ENCODE results near the gene TBXA2R. TPM values are rescaled to one million over a fixed set of nuclear protein-coding genes. Genes with fewer than 3 reads are reported as not detected.
A peak's percentile ranks its signal among the peaks of the same experiment; 100 is the strongest.
"Not testable (repeated sequence)": the region's sequence is repeated elsewhere in the genome, so short reads cannot be mapped to it uniquely, and the experiment has no call there.

The TBXA2R gene
- total RNA-seq, 2 donors from 2014 or later = 2.3 to 3.7 TPM

DNA sequence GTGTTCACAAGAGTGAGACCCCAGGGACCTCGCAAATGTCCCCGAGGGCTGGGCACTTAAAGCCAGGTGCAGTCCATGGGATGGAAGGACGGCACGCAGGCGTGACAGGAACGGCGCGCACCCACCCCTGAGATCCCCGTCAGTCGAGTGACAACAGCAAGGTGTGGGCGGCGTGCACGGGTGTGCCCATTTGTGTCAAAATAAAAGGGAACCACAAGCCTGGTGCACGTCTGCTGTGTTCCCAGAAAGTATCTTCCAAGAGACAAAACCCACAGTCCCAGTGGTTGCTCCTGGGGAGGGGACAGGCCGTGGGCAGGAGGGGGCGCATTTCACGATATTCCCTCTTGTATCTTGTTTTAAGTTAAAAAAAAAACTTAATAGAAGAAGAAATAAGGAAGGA, 35.6 kb upstream of the TBXA2R start:
- ATAC-seq = no peak
- intact Hi-C loops (cut with DNase I) = no loop called here
- DNase-seq = no peak

DNA sequence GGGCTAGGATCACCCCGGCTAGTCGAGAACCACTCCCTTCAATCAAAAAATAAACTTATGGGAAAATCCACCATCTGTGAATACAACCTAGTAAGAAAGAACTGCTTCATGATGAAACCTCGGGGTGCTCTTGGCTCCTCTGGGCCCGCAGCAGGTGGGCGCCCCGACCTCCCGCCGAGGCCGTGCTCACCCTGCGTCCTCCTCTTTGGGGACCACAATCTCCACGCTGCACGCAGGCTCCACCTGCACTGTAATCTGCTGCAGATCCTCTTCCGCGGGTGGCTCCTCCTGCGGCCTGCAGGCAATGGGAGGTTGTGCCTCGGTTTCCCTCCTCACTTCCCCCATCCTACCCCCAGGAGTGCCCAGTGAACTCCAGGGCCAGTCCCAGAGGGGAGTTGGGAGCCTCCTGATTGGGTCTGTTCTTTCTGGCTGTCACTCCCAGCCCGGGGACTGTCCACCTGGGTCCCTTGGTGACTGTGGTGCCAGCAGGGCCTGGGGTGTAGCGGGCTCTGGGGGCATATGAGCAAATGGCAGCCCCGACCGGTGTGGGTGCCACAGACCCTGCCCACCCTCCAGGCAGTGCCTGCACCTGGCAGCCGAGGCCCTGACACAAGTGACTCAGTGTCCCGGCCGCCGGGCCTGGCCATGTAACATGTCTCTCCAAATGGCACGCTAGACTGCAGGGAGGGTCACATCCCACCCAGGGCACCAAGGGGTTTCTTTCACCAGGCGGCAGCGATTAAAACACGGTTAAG, 35.0 kb upstream of the TBXA2R start:
- ATAC-seq (no peak), DNase-seq (no peak)
- intact Hi-C loops (cut with DNase I) = no loop called here

DNA sequence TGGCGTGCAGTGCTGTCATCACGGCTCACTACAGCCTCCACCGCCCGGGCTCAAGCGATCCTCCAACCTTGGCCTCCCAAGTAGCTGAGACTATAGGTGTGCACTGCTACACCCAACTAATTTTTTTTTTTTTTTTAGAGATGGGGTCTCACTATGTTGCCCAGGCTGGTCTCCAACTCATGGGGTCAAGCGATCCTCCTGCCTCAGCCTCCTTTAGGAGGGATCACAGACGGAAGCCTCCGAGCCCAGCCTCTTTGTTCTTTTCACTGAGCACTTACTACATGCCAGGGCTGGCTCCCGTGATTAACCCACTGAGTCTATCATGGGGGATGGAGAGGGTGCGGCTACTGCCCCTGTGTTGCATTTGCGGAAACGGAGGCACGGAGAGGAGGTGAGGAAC, 32.8 kb upstream of the TBXA2R start:
- intact Hi-C loops (cut with DNase I) = no loop called here
- no peak for DNase-seq
- no peak for ATAC-seq

DNA sequence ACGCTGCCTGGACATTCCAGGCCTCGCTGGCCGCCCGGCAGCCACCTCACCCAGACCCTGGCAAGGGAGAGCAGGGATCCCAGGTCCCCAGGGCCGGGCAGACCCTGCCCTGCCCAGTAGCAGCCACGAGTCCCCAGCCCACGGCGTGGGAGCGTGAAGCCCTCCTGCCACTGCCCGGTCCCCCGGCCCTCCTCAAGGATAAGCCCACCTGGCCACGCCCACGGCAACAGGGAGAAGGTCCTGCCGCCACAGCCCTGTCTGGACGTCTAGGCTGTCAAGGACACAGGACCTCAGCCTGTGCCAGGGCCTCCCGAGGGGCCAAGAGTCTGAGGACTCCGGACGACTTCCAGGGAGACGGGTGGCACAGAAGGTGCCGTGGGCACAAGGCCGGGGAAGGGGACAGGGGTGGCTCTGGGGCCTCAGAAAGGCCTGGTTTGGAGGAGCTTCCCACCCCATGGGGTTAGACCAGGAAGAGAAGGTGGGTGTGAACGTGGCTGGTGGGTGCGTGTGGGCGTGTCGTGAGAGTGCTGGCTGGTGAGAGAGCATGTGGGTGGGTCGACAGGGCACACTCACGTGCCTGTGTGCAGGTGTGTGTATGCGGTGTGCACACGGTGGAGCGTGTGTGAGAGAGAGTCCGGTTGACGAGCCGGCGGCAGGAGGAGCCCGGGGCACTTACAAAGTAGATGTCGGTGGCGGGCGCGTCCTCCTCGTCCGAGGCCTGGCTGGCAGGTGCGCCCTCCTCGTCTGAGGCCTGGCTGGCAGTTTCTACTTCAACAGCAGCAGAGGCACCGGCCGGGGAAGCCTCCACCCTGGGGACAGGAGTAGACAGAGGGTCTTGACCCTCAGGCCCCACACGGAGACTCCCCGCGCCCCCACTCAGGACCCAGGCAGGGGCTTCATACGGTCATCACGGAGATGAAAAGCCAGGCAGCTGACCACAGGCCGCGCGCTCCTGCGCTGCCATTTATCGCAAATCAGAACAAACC, 31.8 kb upstream of the TBXA2R start:
- peak in 1 of 2 donors; percentile 8 for ATAC-seq
- no peak for DNase-seq
- intact Hi-C loops (cut with DNase I) = no loop called here

DNA sequence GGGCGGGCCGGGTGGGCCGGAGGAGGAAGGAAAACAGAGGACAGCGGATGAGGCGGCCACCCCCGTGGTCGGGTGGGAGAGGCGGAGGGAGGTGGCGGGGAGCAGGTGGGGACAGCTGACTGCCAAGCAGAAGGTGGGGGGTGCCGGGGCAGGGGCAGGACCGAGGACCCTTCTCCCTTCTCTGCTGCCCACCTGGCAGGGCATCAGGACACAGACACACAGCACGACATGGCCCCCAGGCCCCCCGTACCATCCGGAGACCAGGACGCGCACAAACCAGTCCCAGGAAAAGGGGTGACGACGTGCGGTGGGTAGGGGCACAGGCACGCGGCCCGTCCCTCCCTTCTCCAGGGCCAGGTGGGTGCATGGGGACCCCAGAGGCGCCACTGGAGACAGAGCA, 30.9 kb upstream of the TBXA2R start:
- intact Hi-C loops (cut with DNase I) = no loop called here
- no peak for DNase-seq
- no peak for ATAC-seq

DNA sequence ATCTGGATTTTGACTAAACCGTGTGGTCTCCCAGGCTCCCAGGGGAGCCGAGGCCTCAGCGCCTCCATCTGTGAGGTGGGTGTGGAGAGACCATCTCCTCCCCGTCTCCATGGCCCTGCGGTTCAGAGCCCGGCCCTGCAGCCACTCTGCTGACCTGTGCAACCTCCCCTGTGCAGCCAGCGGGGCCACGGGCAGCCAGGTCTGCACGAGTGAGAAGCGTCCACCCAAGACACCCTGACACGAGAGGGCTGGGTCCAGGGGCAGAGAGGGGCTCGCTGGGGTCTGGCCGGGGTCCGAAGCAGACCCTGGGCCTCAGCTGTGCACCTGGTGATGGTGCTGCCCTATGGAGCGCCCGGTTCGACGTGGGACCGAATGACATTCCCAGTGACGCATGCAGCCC, 30.3 kb upstream of the TBXA2R start:
- DNase-seq = no peak
- intact Hi-C loops (cut with DNase I) = no loop called here
- ATAC-seq = no peak

DNA sequence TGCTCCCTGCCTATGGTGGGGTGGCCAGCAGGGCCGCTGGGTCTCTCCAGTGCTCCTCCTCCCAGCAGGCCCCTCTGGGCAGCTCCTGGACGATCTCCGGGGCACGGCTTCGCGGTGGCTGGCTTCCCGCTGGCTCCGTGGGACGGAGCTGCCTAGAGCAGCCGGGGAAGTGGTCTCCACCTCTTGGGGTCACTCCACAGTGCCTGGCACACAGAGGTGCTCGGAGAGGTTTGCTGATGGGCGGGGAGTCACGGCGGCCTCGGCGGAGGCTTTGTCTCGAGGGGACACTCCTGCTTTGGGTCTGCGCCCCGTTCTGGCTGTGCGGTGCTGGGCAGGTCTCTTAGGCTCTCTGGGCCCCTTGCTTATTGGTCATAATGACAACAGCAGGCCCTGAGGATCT, 29.8 kb upstream of the TBXA2R start:
- DNase-seq (no peak), ATAC-seq (no peak)
- intact Hi-C loops (cut with DNase I) = no loop called here

DNA sequence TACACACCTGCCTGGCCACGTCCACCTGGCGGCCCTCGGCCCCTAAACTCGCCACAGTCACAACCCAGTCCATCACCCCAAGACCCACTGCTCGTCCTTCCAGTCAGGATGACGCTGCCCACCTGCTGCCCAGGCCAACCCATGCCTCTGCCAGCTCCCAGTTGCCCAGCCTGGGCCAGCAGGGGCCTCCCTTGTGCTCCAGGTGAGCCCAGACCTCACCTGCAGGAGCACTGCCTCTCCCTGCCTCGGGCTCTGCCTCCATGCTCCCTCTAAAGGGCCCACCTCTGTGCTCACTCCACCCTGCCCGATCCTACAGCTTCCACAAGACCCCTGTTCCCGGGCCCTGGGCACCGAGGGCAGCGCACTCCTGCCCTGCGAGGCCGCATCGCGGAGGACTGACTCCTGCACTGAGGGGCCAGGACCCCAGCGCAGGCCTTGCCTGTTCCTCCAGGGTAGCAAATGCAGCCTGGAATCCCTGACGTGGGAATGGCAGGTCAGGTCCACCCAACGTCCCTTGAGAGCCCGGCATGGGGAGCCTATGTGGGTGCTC, 27.9 kb upstream of the TBXA2R start:
- intact Hi-C loops (cut with DNase I) = no loop called here

DNA sequence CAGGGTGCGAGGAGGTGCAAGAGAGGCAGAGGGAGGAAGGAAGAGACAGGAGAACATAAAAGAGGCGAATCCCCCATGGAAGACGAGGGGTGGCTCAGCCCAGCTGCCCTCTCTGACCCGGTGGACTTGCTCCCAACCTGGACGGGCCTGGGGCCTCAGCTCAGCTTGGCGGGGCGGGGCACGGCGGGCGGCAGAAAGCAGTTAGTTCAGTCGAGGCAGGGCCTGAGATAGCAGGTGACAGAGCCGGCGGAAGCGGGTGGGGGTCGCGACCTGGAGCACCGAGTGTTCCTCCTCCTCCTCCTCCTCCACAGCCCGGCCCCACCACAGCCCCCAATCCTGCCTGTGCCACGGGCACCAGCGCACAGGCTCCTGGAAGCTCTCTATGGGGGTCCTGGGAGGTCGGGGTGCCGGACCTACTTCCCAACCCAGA, 26.9 kb upstream of the TBXA2R start:
- DNase-seq (no peak), ATAC-seq (no peak)
- intact Hi-C loops (cut with DNase I) = no loop called here

More for the DNA sequence above, 27.9 kb upstream of the TBXA2R start:
- DNase-seq (no peak), ATAC-seq (no peak)

DNA sequence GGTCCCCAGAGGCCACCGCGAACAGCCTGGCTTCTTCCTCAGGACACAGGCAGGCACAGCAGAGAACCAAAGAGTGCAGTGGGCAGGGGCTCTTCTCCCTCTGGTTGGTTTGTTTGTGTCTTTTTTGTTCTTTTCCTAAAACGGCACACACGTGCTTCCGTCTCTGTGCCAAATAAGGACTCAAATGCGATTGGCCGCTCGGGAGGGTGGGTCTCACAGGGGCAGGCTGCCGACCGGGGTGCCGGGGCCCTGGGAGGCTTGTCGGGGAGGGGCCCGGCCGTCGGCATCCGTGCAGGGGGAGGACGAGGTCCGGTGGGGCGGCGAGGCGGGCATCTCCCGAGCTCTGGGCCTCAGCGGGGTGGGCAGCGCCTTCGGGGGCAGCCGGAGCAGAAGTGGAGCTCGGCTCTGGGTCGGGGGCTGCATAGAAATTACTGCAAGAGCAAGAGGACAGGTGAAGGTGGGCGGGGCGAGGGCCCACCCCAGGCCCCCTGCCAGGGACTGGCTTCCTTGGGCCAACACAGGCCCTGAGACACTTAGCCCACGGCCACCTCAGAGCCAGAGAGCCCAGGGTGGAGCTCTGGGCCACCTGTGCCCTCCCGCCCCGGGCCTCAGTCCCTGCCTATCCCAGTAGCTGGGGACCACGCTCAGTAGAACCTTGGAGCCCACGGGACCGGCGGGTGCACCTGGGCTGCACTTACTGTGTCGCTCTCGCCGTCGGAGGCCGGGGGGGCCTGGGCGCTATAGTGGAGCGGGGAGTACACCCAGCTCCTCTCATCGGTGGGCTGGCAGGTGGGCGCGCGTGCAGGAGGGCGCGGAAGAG, 26.3 kb upstream of the TBXA2R start:
- no peak for DNase-seq
- ATAC-seq = no peak
- intact Hi-C loops (cut with DNase I) = no loop called here

DNA sequence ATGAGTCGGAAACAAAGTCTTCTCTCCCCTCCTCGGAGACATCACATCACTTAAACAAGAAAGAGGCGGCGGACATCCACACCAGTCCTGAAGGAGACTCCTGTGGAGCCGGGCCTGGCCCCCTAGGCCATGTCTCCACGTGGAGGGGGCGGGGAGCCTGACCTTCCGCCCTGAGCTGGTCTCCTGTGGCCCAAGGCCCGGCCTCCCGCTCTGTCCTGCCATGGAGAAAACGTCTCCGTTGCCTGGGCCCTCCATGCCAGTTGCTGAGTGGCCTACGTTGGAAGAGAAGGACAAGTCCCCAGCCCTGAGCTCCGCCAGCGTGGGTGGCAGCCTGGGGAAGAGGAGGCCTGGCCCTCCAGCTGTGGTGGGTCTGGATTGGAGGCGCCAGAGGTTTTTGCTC, 25.4 kb upstream of the TBXA2R start:
- intact Hi-C loops (cut with DNase I) = no loop called here
- ATAC-seq = peak in 1 of 2 donors; percentile 4

DNA sequence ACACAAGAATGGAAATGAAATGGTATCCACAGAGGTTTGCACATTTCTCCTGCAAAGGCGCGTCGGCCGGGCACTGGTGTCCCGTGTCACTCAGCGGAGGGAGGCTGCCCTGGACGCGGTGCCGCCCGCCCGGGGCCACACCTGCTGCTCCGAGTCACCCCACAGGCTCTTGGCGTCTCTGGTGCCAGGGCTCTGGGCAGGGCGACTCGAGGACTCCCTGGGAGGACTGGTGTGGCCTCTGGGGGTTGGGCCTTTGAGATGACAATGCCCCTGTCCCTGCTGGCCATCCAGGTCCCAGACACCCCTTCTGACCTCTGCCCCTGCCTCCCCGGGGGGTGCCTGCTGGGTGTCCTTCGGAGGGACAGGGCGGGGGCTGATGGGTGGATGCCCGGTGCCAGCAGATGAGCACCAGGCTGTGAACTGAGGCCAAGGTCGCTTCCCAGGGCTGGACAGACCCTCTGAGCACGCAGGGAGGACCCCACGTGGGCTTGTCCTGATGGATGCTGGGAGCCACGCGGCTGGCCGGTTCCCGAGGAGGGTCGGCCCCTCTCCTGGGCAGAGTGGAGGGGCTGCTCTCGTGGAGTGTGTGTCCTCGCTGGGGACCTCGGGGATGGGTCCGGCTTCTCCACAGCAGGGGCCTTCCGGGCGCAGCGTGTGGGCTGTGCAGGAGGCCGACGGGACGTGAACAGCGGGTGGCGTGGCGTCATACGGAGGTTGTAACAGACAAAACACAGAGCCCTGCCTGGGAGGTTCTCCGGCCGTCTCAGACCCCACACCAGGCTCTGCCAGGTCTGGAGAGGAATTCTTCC, 24.6 kb upstream of the TBXA2R start:
- intact Hi-C loops (cut with DNase I) = no loop called here
- ATAC-seq (no peak), DNase-seq (no peak)

More for the DNA sequence above, 25.4 kb upstream of the TBXA2R start:
- DNase-seq = no peak

DNA sequence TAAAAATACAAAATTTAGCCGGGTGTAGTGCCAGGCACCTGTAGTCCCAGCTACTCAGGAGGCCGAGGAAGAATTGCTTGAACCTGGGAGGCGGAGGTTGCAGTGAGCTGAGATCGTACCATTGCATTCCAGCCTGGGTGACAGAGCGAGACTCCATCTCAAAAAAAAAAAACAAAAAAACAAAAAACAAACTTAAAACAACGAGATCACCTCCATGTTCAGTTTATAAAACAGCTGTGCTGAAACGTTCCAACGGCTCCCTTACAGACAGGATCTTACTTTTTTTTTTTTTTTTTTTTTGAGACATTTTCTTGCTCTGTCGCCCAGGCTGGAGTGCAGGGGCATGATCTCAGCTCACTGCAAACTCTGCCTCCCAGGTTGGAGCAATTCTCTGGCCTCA, 22.1 kb upstream of the TBXA2R start:
- intact Hi-C loops (cut with DNase I) = not testable (repeated sequence)

DNA sequence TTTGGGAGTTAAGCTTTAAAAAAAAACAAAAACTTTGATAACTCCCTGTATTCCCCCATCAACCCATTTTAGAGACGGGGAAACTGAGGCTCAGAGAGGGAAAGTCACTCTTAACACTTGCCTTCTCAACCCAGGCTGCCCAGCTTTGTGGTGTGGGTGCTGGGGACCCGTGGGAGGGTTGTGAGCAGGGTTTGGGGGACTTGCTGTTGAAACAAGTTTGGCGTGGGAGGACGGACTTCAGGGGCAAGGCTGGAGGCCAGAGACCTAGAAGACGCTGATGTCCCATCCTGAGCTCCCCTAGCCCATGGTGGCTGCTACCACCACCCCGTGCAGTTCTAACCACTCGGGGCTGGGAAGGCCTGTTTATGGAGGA, 20.7 kb upstream of the TBXA2R start:
- intact Hi-C loops (cut with DNase I) = no loop called here
- no peak for ATAC-seq
- no peak for DNase-seq

More for the DNA sequence above, 22.1 kb upstream of the TBXA2R start:
- DNase-seq, ATAC-seq: not testable (repeated sequence)

DNA sequence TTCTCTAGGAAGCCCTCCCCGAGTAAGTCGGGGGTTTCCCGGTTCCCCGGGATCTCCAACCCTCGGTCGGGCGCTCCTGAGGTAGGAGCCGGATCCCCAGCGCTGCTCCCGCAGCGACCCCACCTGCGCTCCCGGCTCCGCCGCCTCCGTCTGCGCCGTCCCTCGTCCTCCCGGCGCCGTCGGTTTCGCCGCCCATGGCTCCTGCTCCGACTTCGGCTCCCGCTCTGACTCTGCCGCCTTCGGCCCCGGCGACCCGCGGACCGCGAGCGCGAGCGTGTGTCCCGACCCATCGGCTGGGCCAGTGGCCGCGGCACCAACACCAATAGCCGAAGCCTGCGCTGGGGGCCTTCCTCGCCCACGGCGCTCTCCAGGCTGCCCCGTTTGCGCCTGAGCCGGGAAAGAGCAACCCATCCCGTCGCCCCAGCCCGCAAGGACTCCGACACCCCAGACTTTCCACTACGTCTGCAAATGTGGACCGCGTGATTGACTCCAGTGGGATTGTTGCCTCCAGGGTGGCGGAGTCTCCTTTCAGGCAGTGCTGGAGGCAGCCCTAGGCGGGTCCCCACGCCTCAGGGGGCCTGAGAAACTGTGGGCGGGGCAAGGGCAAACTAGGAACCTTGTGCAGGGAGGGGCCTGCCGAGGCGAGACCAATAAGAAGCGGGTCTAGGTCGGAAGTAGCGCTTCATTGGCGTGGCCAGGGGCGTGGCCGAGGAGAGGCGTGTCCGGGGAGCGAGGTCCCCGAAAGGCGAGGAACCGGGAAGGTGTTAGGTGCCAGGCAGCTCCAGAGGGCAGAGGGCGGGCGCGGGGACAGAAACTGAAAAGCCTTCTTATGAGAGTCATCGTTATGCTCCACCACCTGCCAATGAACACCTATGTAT, 20.0 kb upstream of the TBXA2R start, which contains the start of gene CACTIN:
CACTIN (minus strand) TSS at position 318 of the 878 bp plus-strand sequence; CDS start at position 290, 28 bp downstream.
- ATAC-seq (peak; percentile 98 to 99), DNase-seq (peak; percentile 99)
- intact Hi-C loops (cut with DNase I) = no loop called here

DNA sequence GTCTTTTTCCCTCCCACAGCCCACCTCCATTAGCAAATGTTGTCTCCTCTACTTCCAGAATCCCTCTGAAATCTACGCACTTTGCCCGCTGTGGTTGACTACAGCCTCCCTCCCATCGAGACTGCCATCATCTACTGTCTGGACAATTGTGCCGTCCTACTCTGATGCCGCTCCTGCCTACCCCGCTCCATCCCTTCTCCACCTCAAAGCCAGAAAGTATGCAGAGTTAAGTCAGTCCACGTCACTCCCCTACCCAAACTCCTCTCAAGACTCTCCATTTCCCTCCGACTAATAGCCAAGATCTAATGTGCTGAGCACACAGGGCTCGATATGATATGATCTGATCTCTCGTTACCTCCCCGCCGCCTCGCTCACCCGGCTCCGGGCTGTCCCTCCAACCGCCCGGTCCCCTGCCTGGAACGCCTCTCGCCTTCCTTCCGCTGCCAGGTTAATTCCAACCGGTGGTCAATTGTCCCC, 19.4 kb upstream of the TBXA2R start:
- no peak for DNase-seq
- intact Hi-C loops (cut with DNase I) = no loop called here
- ATAC-seq = peak; percentile 0 to 5

DNA sequence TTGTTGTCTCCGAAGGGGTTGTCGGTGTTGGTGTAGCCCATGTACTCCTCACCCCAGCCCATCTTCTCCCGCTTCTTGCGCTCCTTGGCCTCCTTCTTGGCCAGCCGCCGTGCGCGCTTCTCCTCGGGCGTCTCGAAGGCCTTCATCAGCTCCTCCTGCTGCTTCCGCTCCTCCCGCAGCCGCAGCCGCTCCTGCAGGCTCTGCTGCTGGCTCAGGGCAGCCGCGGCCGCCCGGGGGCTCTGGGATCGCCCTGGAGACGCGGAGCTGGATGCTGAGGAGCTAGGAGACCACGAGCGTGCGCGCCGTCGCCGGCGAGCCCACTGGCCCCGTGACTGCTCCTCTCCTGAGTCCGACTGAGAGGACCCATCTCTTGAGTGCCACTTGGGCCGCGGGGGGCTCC, 17.0 kb upstream of the TBXA2R start:
- ATAC-seq (no peak), DNase-seq (no peak)
- intact Hi-C loops (cut with DNase I) = no loop called here
